Measurements from ENCODE around the gene SMYD3.

The SMYD3 gene

GRCh38 chr1:245859493-245860114, 647.5 kb downstream of the SMYD3 start:
- peak; percentile 54 for DNase-seq

- DNase-seq = peak; percentile 46
These were observed 648.2 kb downstream of the SMYD3 start for GRCh38 chr1:245858722-245859492.

GRCh38 chr1:245858022-245858721, 648.9 kb downstream of the SMYD3 start:
- no peak for DNase-seq

- peak; percentile 80 for DNase-seq
These were observed 650.0 kb downstream of the SMYD3 start for GRCh38 chr1:245856944-245857531.

GRCh38 chr1:245855846-245856730, 651.0 kb downstream of the SMYD3 start:
- DNase-seq = no peak

- DNase-seq = no peak
These were observed 653.8 kb downstream of the SMYD3 start for GRCh38 chr1:245853291-245853690.

- DNase-seq = no peak
These were observed 664.0 kb downstream of the SMYD3 start for GRCh38 chr1:245843101-245843500.

- DNase-seq = no peak
These were observed 665.0 kb downstream of the SMYD3 start for GRCh38 chr1:245842106-245842505.

GRCh38 chr1:245840971-245841370, 666.1 kb downstream of the SMYD3 start:
- DNase-seq = no peak

- peak; percentile 40 for DNase-seq
These were observed 669.4 kb downstream of the SMYD3 start for GRCh38 chr1:245837718-245838117.

GRCh38 chr1:245835386-245835785, 671.7 kb downstream of the SMYD3 start:
- DNase-seq = peak; percentile 43

GRCh38 chr1:245834002-245834401, 673.1 kb downstream of the SMYD3 start:
- no peak for DNase-seq

GRCh38 chr1:245832771-245833527, 674.1 kb downstream of the SMYD3 start:
- no peak for DNase-seq

- no peak for DNase-seq
These were observed 675.6 kb downstream of the SMYD3 start for GRCh38 chr1:245831518-245831917.

- DNase-seq = peak; percentile 47
These were observed 677.3 kb downstream of the SMYD3 start for GRCh38 chr1:245829826-245830225.

GRCh38 chr1:245829194-245829593, 677.9 kb downstream of the SMYD3 start:
- DNase-seq = no peak

- DNase-seq = no peak
These were observed 679.8 kb downstream of the SMYD3 start for GRCh38 chr1:245827301-245827700.

GRCh38 chr1:245825128-245825901, 681.8 kb downstream of the SMYD3 start:
- peak; percentile 50 for DNase-seq

- no peak for DNase-seq
These were observed 683.5 kb downstream of the SMYD3 start for GRCh38 chr1:245823408-245824147.

GRCh38 chr1:245822996-245823395, 684.1 kb downstream of the SMYD3 start:
- peak; percentile 97 for DNase-seq

All from fibroblast of skin of scalp (primary cell).